AG10803 (cell line): ENCODE measurements around the gene F2RL2.
A peak's percentile ranks its signal among the peaks of the same experiment; 100 is the strongest.

Source experiments
- DNase-seq: peaks from one replicate; pipeline ENCODE4 v3.0.0; 2010; ENCODE audit warnings: low read depth
- H3K4me3 ChIP-seq: 2 replicates; pipeline ENCODE4 v1.5.1; 2011; ENCODE audit warnings: mild to moderate bottlenecking, low read length, control low read depth
- TF ChIP-seq, protein P1 (sequence below): conservative IDR thresholded peaks from 2 replicates; pipeline ENCODE4 v1.5.1; 2011; ENCODE audit warnings: mild to moderate bottlenecking, low read length, control low read depth, inconsistent platforms

F2RL2 gene

DNA sequence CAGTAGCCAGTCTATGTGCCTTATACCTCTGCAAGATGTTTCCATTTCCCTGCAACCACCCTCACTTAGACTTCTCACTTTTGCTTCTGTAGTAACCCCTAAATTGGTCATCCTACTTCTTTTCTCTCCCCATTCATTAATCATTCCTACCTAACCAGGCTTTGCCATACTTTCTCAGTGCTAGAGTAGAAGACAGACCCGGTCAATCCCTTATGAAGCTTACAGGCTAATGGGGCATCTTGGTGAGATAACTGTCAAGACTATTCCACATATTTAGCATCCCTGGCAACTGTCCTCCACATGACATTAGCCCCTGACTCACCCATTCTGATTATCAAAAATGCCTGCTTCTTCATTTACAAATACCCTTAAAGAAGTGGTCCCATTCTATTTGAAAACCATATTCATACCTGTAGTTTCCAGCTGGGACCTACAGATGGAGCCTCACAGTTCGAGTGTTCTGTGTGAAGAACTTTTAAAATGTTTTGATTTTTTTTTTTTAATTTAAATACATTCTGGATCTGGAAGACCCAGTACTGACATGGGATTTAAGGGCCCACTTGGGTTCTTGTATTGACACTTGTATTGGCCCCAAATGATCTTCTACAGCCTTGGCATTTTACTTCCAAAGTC, 21.0 kb downstream of the F2RL2 start:
- no peak overlapping the region for H3K4me3 ChIP-seq
- no peak for DNase-seq
- TF ChIP-seq, protein P1, sequence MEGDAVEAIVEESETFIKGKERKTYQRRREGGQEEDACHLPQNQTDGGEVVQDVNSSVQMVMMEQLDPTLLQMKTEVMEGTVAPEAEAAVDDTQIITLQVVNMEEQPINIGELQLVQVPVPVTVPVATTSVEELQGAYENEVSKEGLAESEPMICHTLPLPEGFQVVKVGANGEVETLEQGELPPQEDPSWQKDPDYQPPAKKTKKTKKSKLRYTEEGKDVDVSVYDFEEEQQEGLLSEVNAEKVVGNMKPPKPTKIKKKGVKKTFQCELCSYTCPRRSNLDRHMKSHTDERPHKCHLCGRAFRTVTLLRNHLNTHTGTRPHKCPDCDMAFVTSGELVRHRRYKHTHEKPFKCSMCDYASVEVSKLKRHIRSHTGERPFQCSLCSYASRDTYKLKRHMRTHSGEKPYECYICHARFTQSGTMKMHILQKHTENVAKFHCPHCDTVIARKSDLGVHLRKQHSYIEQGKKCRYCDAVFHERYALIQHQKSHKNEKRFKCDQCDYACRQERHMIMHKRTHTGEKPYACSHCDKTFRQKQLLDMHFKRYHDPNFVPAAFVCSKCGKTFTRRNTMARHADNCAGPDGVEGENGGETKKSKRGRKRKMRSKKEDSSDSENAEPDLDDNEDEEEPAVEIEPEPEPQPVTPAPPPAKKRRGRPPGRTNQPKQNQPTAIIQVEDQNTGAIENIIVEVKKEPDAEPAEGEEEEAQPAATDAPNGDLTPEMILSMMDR = peak; percentile 42

DNA sequence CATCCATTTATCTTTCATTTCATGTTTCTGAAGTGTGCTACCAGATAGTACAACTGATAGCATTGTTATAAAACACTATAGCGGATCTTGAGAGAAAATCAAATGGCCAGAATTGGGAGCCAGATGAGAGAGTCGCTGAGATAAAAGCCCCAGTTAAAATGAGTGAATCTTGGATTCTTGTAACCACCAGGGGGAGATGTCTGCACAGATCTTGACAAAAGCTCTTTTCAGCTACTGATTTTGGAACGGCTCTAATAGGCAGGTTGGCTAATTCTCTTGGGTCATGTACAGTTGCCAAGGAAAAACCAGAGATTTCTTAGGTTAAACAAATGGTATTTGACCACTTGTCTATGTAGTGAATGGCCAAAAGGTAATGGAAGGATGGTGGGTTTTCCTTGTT, 21.7 kb downstream of the F2RL2 start:
- peak; percentile 72 for DNase-seq
- TF ChIP-seq, protein P1 = peak; percentile 93
- H3K4me3 ChIP-seq = no peak overlapping the region

DNA sequence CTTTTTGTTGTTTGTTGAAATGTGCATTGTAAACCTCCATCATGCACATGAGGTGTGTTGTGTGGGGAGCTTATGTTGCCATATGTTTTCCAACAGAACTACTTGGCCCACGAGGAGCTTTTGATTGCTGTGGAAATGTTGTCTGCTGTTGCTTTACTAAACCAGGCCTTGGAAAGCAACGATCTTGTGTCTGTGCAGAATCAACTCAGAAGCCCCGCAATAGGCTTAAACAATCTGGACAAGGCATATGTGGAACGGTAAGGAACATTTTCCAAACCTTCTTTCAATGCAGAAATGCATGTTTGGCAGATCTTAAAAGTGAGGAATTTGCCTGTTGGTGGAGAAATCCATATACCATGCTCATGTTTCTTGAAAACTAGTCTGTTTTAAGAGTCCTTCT, 22.5 kb downstream of the F2RL2 start:
- no peak for DNase-seq
- TF ChIP-seq, protein P1 = no peak
- H3K4me3 ChIP-seq = no peak overlapping the region

DNA sequence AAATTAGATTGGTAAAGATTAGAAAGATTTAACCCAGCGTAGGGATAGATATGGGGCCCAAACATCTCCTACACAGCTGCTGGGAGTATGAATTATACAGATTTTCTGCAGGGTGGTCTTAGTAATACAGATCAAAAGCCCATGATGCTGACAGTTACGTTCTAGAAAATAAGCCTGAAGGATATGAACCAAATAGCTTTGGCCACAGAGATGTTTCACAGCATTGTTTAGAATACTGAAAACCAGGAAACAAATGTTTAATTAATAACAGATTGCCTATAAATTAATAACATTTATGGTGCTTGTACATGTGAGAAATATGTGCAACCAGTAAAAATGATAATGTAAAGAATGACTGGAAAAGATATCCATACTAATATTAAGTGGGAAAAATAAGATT, 24.7 kb downstream of the F2RL2 start:
- no peak for DNase-seq
- no peak overlapping the region for H3K4me3 ChIP-seq
- TF ChIP-seq, protein P1 = no peak

DNA sequence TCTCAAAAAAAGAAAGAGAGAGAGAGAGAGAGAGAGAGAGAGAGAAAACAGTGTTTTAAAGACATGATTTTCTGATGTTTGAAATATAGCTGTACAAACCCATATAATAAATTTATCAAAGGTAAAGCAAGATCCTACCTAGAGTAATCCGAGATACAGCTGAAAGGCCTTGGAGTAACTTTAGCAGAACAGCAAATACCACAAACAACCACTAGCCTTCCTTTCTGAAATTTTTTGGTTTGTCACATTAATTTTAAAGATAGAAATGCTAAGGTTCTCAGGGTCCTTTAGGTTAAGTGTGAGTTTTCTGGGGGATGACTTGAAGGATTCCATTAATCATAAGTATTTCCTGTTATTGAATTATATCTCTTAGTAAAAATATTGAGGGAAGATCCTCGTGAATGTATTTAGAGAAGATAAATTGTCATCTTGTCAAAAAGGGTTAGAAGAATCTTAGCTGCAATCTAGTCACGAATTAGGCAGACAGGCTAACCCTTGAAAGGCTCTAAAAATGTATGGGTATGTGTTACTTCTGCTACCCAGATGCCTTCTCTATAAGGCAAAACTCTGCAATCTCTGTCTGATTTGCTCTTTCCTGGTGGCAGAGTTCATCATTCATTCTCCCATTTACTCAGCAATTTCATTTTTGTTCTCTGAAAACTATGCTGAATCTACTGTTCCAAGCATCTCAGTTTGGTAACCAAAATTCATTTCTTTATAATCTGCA, 27.3 kb downstream of the F2RL2 start:
- TF ChIP-seq, protein P1 = no peak
- no peak for DNase-seq
- H3K4me3 ChIP-seq = no peak overlapping the region

DNA sequence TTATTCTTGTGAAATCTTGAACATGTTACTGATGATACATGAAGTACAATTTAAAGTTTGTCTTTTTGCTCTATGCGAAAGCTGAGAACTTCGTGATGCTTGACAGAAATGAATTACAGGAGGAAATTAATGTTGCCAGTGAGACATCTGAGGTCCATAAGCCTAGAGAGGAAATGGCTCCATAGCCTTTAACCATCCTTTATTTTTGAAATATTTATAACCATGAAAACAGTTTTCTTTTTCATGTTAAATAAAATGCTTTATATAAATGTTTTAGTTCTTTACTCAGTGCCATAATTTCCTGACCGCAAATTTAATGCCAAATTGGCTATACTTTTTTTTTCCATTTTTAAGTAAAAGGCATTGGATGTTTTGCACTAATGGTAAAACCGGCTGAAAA, 29.1 kb downstream of the F2RL2 start:
- H3K4me3 ChIP-seq = no peak overlapping the region
- TF ChIP-seq, protein P1 = no peak
- DNase-seq = no peak

DNA sequence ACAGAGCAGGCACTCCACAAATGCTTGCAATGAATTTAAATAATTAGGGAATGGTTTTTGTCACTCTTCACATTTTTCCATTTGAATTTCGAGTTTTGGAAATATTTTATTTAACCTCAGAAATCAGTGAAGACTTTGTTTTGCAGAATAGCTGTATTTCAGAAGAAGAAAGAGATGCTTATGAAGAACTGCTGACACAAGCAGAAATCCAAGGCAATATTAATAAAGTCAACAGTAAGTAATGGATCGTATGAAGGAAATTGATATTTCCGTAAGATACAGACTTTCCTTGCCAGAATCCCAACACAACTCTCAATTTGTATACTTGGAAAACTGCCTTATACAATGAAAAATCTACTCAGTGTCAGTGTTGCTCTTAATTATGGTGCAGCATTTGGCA, 30.5 kb downstream of the F2RL2 start:
- DNase-seq = no peak
- TF ChIP-seq, protein P1 = no peak
- no peak overlapping the region for H3K4me3 ChIP-seq
